Fibroblast of lung (primary cell): ENCODE results near the gene SHISAL1.

ENCODE experiments used
- EZH2 ChIP-seq: IDR thresholded peaks from 2 replicates; pipeline ENCODE4 v1.5.1; 2012; ENCODE audit warnings: low read length, control low read depth, mild to moderate bottlenecking; ENCODE audit errors: missing control alignments
- TF ChIP-seq, protein P1 (sequence below), 2 donors: IDR thresholded peaks in 1 of 2; conservative IDR thresholded peaks in 1 of 2; 1 replicate in 1 of 2; 2 replicates in 1 of 2; pipeline ENCODE4 v1.5.1; 2011 to 2012; ENCODE audit warnings: low read length in 2 of 2, control low read depth in 1 of 2, inconsistent platforms in 1 of 2, low read depth in 1 of 2, mild to moderate bottlenecking in 1 of 2

DNA sequence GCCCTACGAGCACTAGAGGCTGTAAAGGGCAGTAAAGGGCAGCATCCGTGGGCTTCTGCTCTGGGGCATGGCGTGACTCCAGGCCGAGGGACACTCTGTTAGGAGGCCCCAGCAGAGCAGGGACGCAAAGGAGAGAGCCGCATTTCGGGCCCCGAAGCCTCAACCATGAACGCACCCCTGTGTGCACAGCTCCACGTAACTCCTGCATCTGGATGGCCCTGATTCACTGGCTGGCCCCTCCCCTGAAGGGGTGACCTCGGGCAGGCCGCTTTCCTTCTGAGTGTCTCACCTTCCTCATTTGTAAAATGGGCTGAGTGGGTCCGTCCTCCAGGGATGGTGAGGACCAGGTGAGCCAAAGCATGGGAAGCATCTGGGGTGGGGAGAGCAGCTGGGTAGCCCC lies 13.6 kb downstream of the SHISAL1 start:
- TF ChIP-seq, protein P1, sequence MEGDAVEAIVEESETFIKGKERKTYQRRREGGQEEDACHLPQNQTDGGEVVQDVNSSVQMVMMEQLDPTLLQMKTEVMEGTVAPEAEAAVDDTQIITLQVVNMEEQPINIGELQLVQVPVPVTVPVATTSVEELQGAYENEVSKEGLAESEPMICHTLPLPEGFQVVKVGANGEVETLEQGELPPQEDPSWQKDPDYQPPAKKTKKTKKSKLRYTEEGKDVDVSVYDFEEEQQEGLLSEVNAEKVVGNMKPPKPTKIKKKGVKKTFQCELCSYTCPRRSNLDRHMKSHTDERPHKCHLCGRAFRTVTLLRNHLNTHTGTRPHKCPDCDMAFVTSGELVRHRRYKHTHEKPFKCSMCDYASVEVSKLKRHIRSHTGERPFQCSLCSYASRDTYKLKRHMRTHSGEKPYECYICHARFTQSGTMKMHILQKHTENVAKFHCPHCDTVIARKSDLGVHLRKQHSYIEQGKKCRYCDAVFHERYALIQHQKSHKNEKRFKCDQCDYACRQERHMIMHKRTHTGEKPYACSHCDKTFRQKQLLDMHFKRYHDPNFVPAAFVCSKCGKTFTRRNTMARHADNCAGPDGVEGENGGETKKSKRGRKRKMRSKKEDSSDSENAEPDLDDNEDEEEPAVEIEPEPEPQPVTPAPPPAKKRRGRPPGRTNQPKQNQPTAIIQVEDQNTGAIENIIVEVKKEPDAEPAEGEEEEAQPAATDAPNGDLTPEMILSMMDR (conservative IDR thresholded peaks at IDR 0.05 in 1 of 2, IDR thresholded peaks at IDR 0.05 in 1 of 2; ENCODE audit: low read depth in 1 of 2, low read length in 2 of 2) = no peak
- TF ChIP-seq EZH2 = no peak
